Chondrocyte (in vitro differentiated cells): ENCODE data around the gene MPL. TPM values are rescaled to one million over a fixed set of nuclear protein-coding genes. Genes with fewer than 3 reads are reported as not detected.
A peak's percentile ranks its signal among the peaks of the same experiment; 100 is the strongest.

Experiments used
- DNase-seq: peaks from one replicate; pipeline ENCODE4 v3.0.0; 2021; ENCODE audit warnings: mixed read lengths, low spot score
- H3K27ac Mint-ChIP-seq: one replicate; pipeline ENCODE4 v1.8.0; 2021; ENCODE audit warnings: mild to moderate bottlenecking, moderate library complexity, mixed read lengths; ENCODE audit not compliant: unreplicated experiment
- H3K27me3 Mint-ChIP-seq: 2 replicates; pipeline ENCODE4 v1.8.0; 2021; ENCODE audit warnings: low read depth, mixed read lengths
- H3K36me3 Mint-ChIP-seq: 2 replicates; pipeline ENCODE4 v1.8.0; 2021; ENCODE audit warnings: low read depth, mixed read lengths
- H3K4me1 Mint-ChIP-seq: 2 replicates; pipeline ENCODE4 v1.8.0; 2021; ENCODE audit warnings: low read depth, mild to moderate bottlenecking, mixed read lengths
- H3K4me3 Mint-ChIP-seq: one replicate; pipeline ENCODE4 v1.8.0; 2021; ENCODE audit warnings: mild to moderate bottlenecking, moderate library complexity, mixed read lengths; ENCODE audit not compliant: unreplicated experiment
- H3K9me3 Mint-ChIP-seq: 2 replicates; pipeline ENCODE4 v1.8.0; 2021; ENCODE audit warnings: low read depth, mixed read lengths
- total RNA-seq: library from RNA; stranded (reverse); gene quantifications from 3 replicates; pipeline ENCODE4 v1.2.1, GENCODE V29; 2021
- TF ChIP-seq, protein P1 (sequence below): fragments of 200-600 bp; sonication (generic); IDR thresholded peaks from 2 replicates; pipeline ENCODE4 v1.5.0; 2021; ENCODE audit warnings: antibody characterized with exemption, mild to moderate bottlenecking, moderate library complexity

Gene MPL
- total RNA-seq, 1 donor from 2014 or later, result not detected

GRCh38 chr1:43304314-43304681 is 33.3 kb upstream of the MPL start:
- Mint-ChIP-seq H3K27me3 (peaks cover 3% of the 10 kb centered on the region), H3K36me3 (no peaks in the 10 kb centered on the region), H3K4me1 (no peaks in the 10 kb centered on the region), H3K4me3 (no peak overlapping the region), H3K27ac (no peak overlapping the region), H3K9me3 (no peaks in the 10 kb centered on the region)
- DNase-seq, result peak; percentile 18
- TF ChIP-seq, protein P1, sequence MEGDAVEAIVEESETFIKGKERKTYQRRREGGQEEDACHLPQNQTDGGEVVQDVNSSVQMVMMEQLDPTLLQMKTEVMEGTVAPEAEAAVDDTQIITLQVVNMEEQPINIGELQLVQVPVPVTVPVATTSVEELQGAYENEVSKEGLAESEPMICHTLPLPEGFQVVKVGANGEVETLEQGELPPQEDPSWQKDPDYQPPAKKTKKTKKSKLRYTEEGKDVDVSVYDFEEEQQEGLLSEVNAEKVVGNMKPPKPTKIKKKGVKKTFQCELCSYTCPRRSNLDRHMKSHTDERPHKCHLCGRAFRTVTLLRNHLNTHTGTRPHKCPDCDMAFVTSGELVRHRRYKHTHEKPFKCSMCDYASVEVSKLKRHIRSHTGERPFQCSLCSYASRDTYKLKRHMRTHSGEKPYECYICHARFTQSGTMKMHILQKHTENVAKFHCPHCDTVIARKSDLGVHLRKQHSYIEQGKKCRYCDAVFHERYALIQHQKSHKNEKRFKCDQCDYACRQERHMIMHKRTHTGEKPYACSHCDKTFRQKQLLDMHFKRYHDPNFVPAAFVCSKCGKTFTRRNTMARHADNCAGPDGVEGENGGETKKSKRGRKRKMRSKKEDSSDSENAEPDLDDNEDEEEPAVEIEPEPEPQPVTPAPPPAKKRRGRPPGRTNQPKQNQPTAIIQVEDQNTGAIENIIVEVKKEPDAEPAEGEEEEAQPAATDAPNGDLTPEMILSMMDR, result no peak

DNA sequence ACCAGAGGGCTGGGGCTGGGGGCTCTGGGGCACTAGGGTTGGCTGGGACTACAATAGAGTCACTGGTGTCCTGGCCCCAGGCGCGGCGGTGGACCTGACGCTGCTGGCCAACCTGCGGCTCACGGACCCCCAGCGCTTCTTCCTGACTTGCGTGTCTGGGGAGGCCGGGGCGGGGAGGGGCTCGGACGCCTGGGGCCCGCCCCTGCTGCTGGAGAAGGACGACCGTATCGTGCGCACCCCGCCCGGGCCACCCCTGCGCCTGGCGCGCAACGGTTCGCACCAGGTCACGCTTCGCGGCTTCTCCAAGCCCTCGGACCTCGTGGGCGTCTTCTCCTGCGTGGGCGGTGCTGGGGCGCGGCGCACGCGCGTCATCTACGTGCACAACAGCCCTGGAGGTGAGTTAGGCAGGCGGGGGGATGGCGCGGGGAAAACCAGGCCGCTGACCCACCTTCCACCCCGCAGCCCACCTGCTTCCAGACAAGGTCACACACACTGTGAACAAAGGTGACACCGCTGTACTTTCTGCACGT is 32.8 kb upstream of the MPL start:
- TF ChIP-seq, protein P1, result no peak
- Mint-ChIP-seq H3K27me3 (peaks cover 3% of the 10 kb centered on the region), H3K4me3 (no peak overlapping the region), H3K4me1 (no peaks in the 10 kb centered on the region), H3K36me3 (no peaks in the 10 kb centered on the region), H3K9me3 (no peaks in the 10 kb centered on the region), H3K27ac (no peak overlapping the region)
- peak; percentile 77 for DNase-seq

- H3K4me3 Mint-ChIP-seq, result no peak overlapping the region
- no peaks in the 10 kb centered on the region for H3K36me3 Mint-ChIP-seq
- peak; percentile 39 for DNase-seq
- no peak overlapping the region for H3K27ac Mint-ChIP-seq
- peaks cover 3% of the 10 kb centered on the region for H3K27me3 Mint-ChIP-seq
- no peaks in the 10 kb centered on the region for H3K4me1 Mint-ChIP-seq
- no peaks in the 10 kb centered on the region for H3K9me3 Mint-ChIP-seq
- TF ChIP-seq, protein P1, result no peak
Observed at GRCh38 chr1:43305461-43305860, 32.2 kb upstream of the MPL start.

GRCh38 chr1:43305926-43306687 is 31.5 kb upstream of the MPL start:
- H3K4me1 Mint-ChIP-seq, result no peaks in the 10 kb centered on the region
- no peaks in the 10 kb centered on the region for H3K36me3 Mint-ChIP-seq
- no peak overlapping the region for H3K4me3 Mint-ChIP-seq
- peak; percentile 46 for DNase-seq
- TF ChIP-seq, protein P1, result no peak
- no peaks in the 10 kb centered on the region for H3K9me3 Mint-ChIP-seq
- H3K27ac Mint-ChIP-seq, result no peak overlapping the region
- peaks cover 3% of the 10 kb centered on the region for H3K27me3 Mint-ChIP-seq

DNA sequence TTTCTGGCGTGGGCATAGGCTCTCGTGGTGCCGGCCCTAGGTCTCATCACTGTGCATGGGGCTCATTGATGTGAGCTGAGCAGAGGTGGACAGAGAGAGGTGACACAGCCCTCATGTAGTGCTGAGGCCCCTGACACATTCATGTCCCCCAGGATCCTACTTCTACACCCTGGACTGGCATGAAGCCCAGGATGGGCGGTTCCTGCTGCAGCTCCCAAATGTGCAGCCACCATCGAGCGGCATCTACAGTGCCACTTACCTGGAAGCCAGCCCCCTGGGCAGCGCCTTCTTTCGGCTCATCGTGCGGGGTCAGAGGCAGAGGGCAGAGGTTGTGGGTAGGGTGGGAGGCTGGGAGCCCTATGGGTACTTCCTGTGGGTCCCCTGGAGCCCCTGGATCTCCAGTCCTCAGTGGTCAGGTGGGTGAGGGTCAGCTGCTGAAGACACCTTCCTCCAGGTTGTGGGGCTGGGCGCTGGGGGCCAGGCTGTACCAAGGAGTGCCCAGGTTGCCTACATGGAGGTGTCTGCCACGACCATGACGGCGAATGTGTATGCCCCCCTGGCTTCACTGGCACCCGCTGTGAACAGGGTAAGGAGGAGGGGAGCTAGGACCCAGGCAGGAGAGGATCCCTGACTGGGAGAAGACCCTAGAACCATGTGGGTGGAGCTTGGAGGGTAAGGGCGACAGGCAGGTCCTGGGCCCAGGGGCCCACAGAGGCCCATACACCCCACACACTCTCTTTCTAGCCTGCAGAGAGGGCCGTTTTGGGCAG is 30.7 kb upstream of the MPL start:
- no peaks in the 10 kb centered on the region for H3K4me1 Mint-ChIP-seq
- H3K4me3 Mint-ChIP-seq, result no peak overlapping the region
- no peaks in the 10 kb centered on the region for H3K9me3 Mint-ChIP-seq
- H3K27ac Mint-ChIP-seq, result no peak overlapping the region
- H3K36me3 Mint-ChIP-seq, result no peaks in the 10 kb centered on the region
- DNase-seq, result peak; percentile 85
- TF ChIP-seq, protein P1, result no peak
- H3K27me3 Mint-ChIP-seq, result peaks cover 3% of the 10 kb centered on the region
